GM23338 (cell line): ENCODE results near the gene MYO5A. TPM values are rescaled to one million over a fixed set of nuclear protein-coding genes. Genes with fewer than 3 reads are reported as not detected.

Experiments used
- ATAC-seq: fragments of 200-7000 bp; cut with Tn5 transposase; 3 replicates; pipeline ENCODE4 v1.9.1; 2020
- DNase-seq: peaks from one replicate; pipeline ENCODE4 v3.0.0-alpha.2; 2015; ENCODE audit warnings: low spot score
- H2AFZ ChIP-seq: fragments of 200-600 bp; sonication (generic); 2 replicates; pipeline ENCODE4 v1.8.0; 2016; ENCODE audit warnings: antibody characterized with exemption, mild to moderate bottlenecking, moderate library complexity
- H3F3A ChIP-seq: fragments of 200-600 bp; sonication (generic); replicated peaks from 2 replicates; pipeline ENCODE4 v1.8.0; 2017; ENCODE audit warnings: antibody characterized with exemption, mixed run types, low read depth
- H3K27ac ChIP-seq: fragments of 200-600 bp; sonication (generic); 2 replicates; pipeline ENCODE4 v1.6.1; 2016; ENCODE audit warnings: low read depth
- H3K27me3 ChIP-seq: fragments of 200-600 bp; sonication (generic); 2 replicates; pipeline ENCODE4 v1.8.0; 2016; ENCODE audit warnings: mild to moderate bottlenecking, mixed run types, moderate library complexity; ENCODE audit not compliant: insufficient read depth
- H3K36me3 ChIP-seq: fragments of 200-600 bp; sonication (generic); 2 replicates; pipeline ENCODE4 v1.8.0; 2016; ENCODE audit warnings: mild to moderate bottlenecking; ENCODE audit not compliant: insufficient read depth
- H3K4me1 ChIP-seq: fragments of 200-600 bp; sonication (generic); 2 replicates; pipeline ENCODE4 v1.8.0; 2016; ENCODE audit warnings: mild to moderate bottlenecking, moderate library complexity; ENCODE audit not compliant: insufficient read depth
- H3K4me2 ChIP-seq: fragments of 200-600 bp; sonication (generic); 2 replicates; pipeline ENCODE4 v1.7.1; 2017; ENCODE audit warnings: mixed run types
- H3K4me3 ChIP-seq: fragments of 200-600 bp; sonication (generic); 2 replicates; pipeline ENCODE4 v1.6.1; 2016; ENCODE audit warnings: mixed run types
- H3K79me2 ChIP-seq: fragments of 200-600 bp; sonication (generic); replicated peaks from 2 replicates; pipeline ENCODE4 v1.8.0; 2017; ENCODE audit warnings: mild to moderate bottlenecking; ENCODE audit not compliant: insufficient read depth
- H3K9me2 ChIP-seq: fragments of 200-600 bp; sonication (generic); 2 replicates; pipeline ENCODE4 v1.8.0; 2017; ENCODE audit not compliant: insufficient read depth
- H4K20me1 ChIP-seq: fragments of 200-600 bp; sonication (generic); replicated peaks from 2 replicates; pipeline ENCODE4 v1.8.0; 2017; ENCODE audit warnings: mild to moderate bottlenecking; ENCODE audit not compliant: insufficient read depth
- H3K27ac Mint-ChIP-seq: 2 replicates; pipeline ENCODE4 v1.8.0; 2020; ENCODE audit warnings: inconsistent platforms, mild to moderate bottlenecking, moderate library complexity, mixed read lengths
- H3K27me3 Mint-ChIP-seq: 3 replicates; pipeline ENCODE4 v1.8.0; 2022; ENCODE audit warnings: low read depth, mild to moderate bottlenecking, moderate library complexity, mixed read lengths, inconsistent platforms; ENCODE audit not compliant: insufficient read depth, poor library complexity
- H3K36me3 Mint-ChIP-seq: 3 replicates; pipeline ENCODE4 v1.8.0; 2021; ENCODE audit warnings: low read depth, mild to moderate bottlenecking, inconsistent platforms, moderate library complexity, mixed read lengths
- H3K4me1 Mint-ChIP-seq: 3 replicates; pipeline ENCODE4 v1.8.0; 2020; ENCODE audit warnings: mild to moderate bottlenecking, inconsistent platforms, mixed read lengths
- H3K4me3 Mint-ChIP-seq: 3 replicates; pipeline ENCODE4 v1.8.0; 2021; ENCODE audit warnings: moderate library complexity, mild to moderate bottlenecking, inconsistent platforms, mixed read lengths
- H3K9me3 Mint-ChIP-seq: 3 replicates; pipeline ENCODE4 v1.8.0; 2020; ENCODE audit warnings: moderate library complexity, mild to moderate bottlenecking, inconsistent platforms, mixed read lengths
- CREB1 ChIP-seq: fragments of 250-450 bp; sonication (Bioruptor Pico); IDR thresholded peaks from 2 replicates; pipeline ENCODE4 v1.5.0; 2020; ENCODE audit warnings: low read depth, mild to moderate bottlenecking, moderate library complexity
- ETS1 ChIP-seq: IDR thresholded peaks from 2 replicates; pipeline ENCODE4 v1.6.1; 2016; ENCODE audit warnings: antibody characterized with exemption
- JUNB ChIP-seq: IDR thresholded peaks from one replicate; pipeline ENCODE4 v1.6.1; 2016; ENCODE audit warnings: antibody characterized with exemption; ENCODE audit not compliant: unreplicated experiment
- REST ChIP-seq: IDR thresholded peaks from one replicate; pipeline ENCODE4 v1.6.1; 2018; ENCODE audit warnings: antibody characterized with exemption; ENCODE audit not compliant: unreplicated experiment
- STAT1 ChIP-seq: IDR thresholded peaks from one replicate; pipeline ENCODE4 v1.6.1; 2016; ENCODE audit warnings: antibody characterized with exemption; ENCODE audit not compliant: unreplicated experiment
- ZNF331 ChIP-seq: fragments of 250-450 bp; sonication (Bioruptor Pico); IDR thresholded peaks from 2 replicates; pipeline ENCODE4 v1.5.0; 2020; ENCODE audit warnings: low read depth, mild to moderate bottlenecking, moderate library complexity
- polyA plus RNA-seq: library from polyadenylated mRNA; unstranded; fragments of >200 nt; fragmentation: Nextera tagmentation; extraction: Ambion mirVana; gene quantifications from 2 replicates; pipeline ENCODE4 v1.2.1, GENCODE V29; 2016
- total RNA-seq: library from RNA; depleted of rRNA; stranded (reverse); fragments of >200 nt; shearing (Covaris generic); gene quantifications from 2 replicates; pipeline ENCODE4 v1.2.3, GENCODE V29; 2014

Gene MYO5A
- total and polyA plus RNA-seq, 2 experiments from 2014 or later, result 5.7 to 31.8 TPM

- Histone ChIP-seq H3K79me2 (peaks cover 4% of the 10 kb centered on the region; the same call in 1 of the 2 replicates), H3K36me3 (no peaks in the 10 kb centered on the region), H3K4me1 (peaks cover 5% of the 10 kb centered on the region; the same call in 1 of the 2 replicates), H3K9me2 (peaks cover 8% of the 10 kb centered on the region; the same call in 1 of the 2 replicates), H4K20me1 (no peaks in the 10 kb centered on the region), H3K4me2 (no peak overlapping the region), H2AFZ (no peak overlapping the region), H3F3A (no peaks in the 10 kb centered on the region), H3K27ac (no peak overlapping the region), H3K27me3 (no peaks in the 10 kb centered on the region), H3K4me3 (no peak overlapping the region)
- H3K4me3 Mint-ChIP-seq, result no peak overlapping the region
- no peaks in the 10 kb centered on the region for H3K27me3 Mint-ChIP-seq
- H3K36me3 Mint-ChIP-seq, result no peaks in the 10 kb centered on the region; the same call in 2 of the 3 replicates
- H3K27ac Mint-ChIP-seq, result no peak overlapping the region
- peaks cover 14% of the 10 kb centered on the region for H3K4me1 Mint-ChIP-seq
- DNase-seq, result no peak
- H3K9me3 Mint-ChIP-seq, result no peaks in the 10 kb centered on the region
- no peak for ATAC-seq
- TF ChIP-seq JUNB (no peak), STAT1 (no peak)
Measured at GRCh38 chr15:52436981-52437380, 91.7 kb downstream of the MYO5A start.

GRCh38 chr15:52434885-52435284, 93.8 kb downstream of the MYO5A start:
- Mint-ChIP-seq H3K4me1 (peaks cover 14% of the 10 kb centered on the region), H3K27me3 (peaks cover under 1% of the 10 kb centered on the region), H3K4me3 (no peak overlapping the region), H3K27ac (no peak overlapping the region), H3K9me3 (no peaks in the 10 kb centered on the region), H3K36me3 (no peaks in the 10 kb centered on the region; the same call in 2 of the 3 replicates)
- H4K20me1 ChIP-seq, result no peaks in the 10 kb centered on the region
- H3K36me3 ChIP-seq, result no peaks in the 10 kb centered on the region
- no peak for DNase-seq
- H3K79me2 ChIP-seq, result 0 out of 2 replicates have a peak, but pooled peaks cover 4% of the 10 kb centered on the region
- no peak overlapping the region for H2AFZ ChIP-seq
- H3K4me1 ChIP-seq, result peaks cover 5% of the 10 kb centered on the region; the same call in 1 of the 2 replicates
- TF ChIP-seq JUNB (no peak), REST (no peak)
- H3K4me2 ChIP-seq, result no peak overlapping the region
- H3K4me3 ChIP-seq, result no peak overlapping the region
- no peaks in the 10 kb centered on the region for H3F3A ChIP-seq
- peaks cover 8% of the 10 kb centered on the region; the same call in 1 of the 2 replicates for H3K9me2 ChIP-seq
- no peak for ATAC-seq
- H3K27me3 ChIP-seq, result no peaks in the 10 kb centered on the region
- no peak overlapping the region for H3K27ac ChIP-seq

GRCh38 chr15:52428297-52428696, 100.4 kb downstream of the MYO5A start:
- Histone ChIP-seq H3K36me3 (no peaks in the 10 kb centered on the region), H3K27me3 (no peaks in the 10 kb centered on the region), H3F3A (no peaks in the 10 kb centered on the region), H3K9me2 (no peaks in the 10 kb centered on the region), H3K4me1 (no peaks in the 10 kb centered on the region), H3K79me2 (no peaks in the 10 kb centered on the region), H4K20me1 (no peaks in the 10 kb centered on the region), H3K27ac (no peak overlapping the region), H2AFZ (no peak overlapping the region), H3K4me3 (no peak overlapping the region), H3K4me2 (no peak overlapping the region)
- Mint-ChIP-seq H3K27ac (no peak overlapping the region), H3K4me3 (no peak overlapping the region), H3K36me3 (no peaks in the 10 kb centered on the region), H3K9me3 (no peaks in the 10 kb centered on the region), H3K27me3 (peaks cover 3% of the 10 kb centered on the region), H3K4me1 (no peaks in the 10 kb centered on the region; the same call in 2 of the 3 replicates)
- ATAC-seq (no peak), DNase-seq (no peak)
- no peak for TF ChIP-seq CREB1
- TF ChIP-seq ZNF331 (CRISPR knock-in tag), result no peak
- no peak for TF ChIP-seq ETS1
